GDM1 (cell line): ENCODE measurements around the gene DCX.
"Not testable (repeated sequence)": the region's sequence is repeated elsewhere in the genome, so short reads cannot be mapped to it uniquely, and the experiment has no call there.

Source experiments
- DNase-seq: peaks from one replicate; lab custom pipeline; 2025; lab: John Stamatoyannopoulos, UW

The DCX gene

DNA sequence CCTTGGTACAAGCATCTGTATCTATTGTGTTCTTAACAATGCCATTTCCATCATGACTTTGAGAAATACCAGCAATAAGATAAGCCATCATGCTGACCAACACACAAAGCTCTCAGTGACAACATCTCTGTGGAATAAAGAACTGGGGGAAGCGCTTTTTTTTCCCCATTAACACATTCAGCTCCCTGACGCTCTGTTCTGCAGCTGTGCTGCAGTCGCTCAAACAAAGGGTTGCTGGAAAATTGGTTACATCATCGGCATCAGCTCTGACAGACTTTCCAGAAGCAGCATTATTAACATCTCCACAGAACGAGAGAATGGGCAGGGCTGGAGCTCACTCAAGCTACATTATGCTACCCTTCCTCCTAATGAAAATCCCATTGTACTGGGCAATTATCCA lies 39.9 kb downstream of the DCX start:
- no peak for DNase-seq

- DNase-seq: no peak
Observed at GRCh38 chrX:111365770-111366325, 46.1 kb downstream of the DCX start.

- no peak for DNase-seq
Observed at GRCh38 chrX:111363741-111364140, 48.3 kb downstream of the DCX start.

GRCh38 chrX:111361751-111362150 lies 50.2 kb downstream of the DCX start:
- no peak for DNase-seq

DNA sequence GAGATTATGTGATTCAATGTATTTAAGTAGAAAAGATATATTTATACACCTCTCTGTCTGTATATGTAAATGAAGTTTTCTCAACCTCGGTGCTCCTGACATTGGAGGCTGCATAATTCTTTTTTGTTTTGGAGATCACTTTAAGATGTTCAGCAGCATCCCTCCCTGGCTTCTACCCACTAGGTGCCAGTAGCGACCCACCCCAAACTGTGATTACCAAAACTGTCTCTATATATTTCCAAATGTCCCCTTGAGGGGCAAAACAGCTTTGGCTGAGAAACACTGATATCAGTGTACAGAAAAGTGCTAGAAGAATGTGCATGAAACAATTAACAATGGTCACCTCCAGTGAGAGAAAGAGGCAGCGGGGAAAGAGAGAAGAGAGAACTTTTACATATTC lies 51.2 kb downstream of the DCX start:
- DNase-seq: no peak

- DNase-seq: no peak
Observed at GRCh38 chrX:111355523-111356115, 56.4 kb downstream of the DCX start.

DNA sequence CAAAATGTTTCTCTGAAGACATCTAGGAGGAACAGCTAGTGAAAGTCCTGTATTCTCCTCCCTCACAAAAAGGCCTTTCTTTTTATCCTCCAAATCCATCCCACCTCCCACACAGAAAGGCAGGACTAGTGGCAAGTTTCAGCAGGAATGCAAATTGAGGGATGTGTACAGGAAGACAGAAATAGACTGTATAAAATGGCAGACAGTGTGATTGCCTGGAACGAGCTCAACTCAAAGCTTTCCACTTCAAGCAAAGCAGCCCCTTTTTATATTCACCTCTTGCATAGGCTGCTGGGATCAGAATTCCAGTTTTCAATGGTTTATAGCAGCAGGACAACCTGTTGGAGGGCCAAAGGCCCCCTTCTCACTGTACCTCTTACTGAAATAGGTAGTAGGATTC lies 57.5 kb downstream of the DCX start:
- no peak for DNase-seq

- no peak for DNase-seq
Observed at GRCh38 chrX:111353793-111354192, 58.2 kb downstream of the DCX start.

- DNase-seq: no peak
Observed at GRCh38 chrX:111352424-111352823, 59.6 kb downstream of the DCX start.

- DNase-seq: no peak
Observed at GRCh38 chrX:111349934-111350333, 62.1 kb downstream of the DCX start.

- no peak for DNase-seq
Observed at GRCh38 chrX:111349101-111349500, 62.9 kb downstream of the DCX start.

GRCh38 chrX:111348429-111348828 lies 63.6 kb downstream of the DCX start:
- no peak for DNase-seq

DNA sequence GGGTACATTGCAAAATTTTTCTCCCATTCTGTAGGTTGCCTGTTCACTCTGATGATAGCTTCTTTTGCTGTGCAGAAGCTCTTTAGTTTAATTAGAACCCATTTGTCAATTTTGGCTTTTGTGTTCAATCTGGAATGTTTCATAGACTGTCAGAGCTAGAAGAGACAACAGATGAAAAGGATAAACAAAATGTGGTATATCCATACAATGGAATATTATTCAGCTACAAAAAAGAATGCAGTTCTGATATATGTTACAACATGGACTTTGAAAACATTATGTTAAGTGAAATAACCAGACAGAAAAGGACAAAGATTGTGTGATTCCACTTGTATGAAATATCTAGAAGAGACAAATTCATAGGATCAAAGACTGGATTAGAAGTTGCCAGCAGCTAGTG lies 65.8 kb downstream of the DCX start:
- not testable (repeated sequence) for DNase-seq

DNA sequence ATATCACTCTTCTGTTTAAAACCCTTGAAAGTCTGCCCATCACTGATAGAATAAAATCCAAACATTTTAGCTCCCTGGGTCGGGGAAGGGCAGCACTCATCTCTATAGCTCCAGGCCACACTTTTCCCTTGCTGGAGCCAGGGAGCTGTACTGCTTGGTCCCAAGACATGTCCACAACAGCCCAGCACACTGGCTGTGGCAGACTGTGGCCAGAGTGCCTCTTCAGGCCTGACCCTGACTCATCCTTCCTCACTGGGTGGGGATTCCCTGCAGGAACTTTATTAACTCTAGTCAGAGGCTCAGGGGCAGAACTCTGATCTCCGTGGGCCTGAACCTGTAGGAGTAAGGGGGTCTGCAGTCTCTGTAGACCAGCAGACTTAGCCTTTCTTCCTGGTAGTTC lies 71.9 kb downstream of the DCX start:
- no peak for DNase-seq

DNA sequence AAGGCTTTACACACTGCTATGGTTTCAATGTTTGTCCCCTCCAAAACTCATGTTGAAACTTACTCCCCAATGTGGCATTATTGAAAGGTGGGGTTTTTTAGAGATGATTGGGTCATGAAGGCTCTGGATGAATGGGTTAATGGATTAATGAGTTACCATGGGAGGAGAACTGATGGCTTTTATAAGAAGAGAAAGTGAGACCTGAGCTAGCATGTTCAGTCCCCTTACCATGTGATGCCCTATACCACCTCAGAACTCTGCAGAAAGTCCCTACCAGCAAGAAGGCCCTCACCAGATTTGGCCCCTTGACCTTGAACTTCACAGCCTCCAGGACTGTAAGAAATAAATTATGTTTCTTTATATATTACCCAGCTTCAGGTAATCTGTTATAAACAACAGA lies 72.8 kb downstream of the DCX start:
- DNase-seq: no peak

DNA sequence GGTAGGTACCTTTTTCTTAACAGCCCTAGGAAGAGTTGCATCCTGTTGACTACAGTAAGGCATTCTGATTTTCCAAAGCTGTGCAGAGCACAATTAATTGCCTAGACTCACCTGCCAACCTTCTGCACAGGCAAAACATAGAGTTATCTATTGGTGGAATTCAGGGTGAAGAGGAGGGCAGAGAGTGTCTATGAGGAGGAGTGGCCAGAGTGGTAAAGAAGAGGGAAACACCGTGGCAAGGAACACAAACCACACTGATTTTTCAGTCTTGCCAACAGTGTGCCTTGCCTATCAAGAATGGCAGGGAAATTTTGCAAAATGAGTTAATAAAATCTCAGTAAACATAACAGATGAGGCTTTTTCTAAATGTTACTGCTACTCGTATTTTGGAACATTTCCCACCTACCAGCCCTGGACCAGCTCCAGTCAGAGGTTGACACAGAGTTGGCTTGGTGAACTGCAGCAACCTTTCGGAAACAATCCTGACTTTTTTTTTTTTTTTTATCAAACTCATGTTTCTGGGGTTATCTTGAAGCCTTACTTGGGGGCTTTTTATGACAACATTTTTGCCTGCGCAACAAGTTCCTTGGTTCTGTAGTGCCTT lies 73.8 kb downstream of the DCX start:
- no peak for DNase-seq

DNA sequence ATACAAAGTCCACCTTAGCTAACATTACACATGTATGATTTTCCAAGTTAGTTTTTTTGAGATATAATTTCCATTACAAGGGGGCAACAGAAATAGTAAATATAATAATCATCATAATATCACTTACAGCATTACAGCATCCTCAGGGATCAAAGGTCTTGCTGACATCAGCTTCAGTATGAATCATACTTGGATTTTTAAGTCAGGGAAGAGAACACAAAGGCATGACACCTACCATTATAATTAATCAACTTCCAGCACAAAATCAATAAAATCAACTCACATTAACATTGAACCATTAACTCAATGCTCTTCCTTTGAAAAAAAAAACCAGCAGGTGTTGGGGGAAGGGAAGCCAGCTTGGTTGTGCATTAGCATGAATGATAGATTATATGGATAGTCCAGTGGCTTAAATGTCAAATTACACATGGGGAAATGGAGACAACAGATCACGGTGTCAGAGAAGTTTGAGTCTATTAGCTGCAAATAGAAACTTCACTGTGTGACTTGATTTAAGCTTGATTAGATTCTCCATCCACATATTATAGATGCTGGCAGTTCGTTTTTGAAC lies 74.8 kb downstream of the DCX start:
- DNase-seq: no peak

DNA sequence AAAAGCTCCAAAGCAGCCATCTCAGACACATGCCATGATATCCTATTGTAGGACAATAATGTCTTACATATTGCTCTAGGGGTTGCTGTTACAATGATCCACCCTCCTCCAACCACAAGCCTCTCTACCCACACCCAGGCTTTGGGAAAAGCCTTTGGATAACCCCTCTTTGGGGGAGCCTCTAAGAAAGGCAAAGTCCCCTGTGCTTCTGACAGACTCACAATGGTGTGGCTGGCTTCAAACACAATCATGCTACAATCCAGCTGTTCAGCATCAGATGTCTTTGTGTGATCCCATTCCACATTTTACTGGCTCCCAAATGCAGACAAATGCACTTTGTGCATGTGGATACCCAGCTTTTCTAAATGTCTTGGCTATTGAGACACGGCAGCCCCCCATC lies 75.9 kb downstream of the DCX start:
- DNase-seq: no peak

DNA sequence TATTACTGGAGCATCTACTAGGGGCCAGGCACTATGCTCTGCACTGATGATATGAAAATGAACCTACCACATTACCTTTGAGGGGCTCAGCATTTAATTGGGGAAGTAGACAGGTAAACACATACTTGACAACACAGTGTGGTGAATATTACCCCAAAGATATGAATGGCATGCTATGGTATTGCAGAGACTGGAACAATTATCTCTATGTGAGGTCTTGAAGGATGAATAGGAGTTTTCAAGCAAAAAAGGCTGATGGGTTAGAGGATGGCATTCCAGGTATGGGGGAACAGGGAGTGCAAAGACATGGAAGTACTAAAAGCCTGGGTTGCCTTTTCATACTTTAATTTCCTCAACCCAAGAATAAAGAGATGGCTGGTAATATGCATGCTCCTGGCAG lies 82.6 kb downstream of the DCX start:
- no peak for DNase-seq

DNA sequence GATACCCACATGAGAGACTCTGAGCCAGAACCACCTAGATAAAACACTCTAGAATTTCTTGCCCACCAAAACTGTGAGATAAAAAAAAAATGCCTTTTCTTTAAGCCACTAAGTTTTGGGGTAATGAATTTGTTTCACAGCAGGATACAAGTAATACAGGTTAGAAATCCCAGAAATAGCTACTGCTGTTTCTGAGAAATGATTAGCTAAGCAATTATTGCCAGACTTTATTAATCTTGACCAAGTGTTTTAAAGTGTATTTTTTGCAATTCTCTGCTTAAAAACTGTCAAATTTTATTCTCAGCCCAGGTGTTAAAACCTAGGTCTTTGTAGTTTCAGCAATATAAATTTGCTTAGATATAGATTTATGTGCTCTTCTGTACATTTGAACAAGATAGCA lies 83.1 kb downstream of the DCX start:
- DNase-seq: no peak

DNA sequence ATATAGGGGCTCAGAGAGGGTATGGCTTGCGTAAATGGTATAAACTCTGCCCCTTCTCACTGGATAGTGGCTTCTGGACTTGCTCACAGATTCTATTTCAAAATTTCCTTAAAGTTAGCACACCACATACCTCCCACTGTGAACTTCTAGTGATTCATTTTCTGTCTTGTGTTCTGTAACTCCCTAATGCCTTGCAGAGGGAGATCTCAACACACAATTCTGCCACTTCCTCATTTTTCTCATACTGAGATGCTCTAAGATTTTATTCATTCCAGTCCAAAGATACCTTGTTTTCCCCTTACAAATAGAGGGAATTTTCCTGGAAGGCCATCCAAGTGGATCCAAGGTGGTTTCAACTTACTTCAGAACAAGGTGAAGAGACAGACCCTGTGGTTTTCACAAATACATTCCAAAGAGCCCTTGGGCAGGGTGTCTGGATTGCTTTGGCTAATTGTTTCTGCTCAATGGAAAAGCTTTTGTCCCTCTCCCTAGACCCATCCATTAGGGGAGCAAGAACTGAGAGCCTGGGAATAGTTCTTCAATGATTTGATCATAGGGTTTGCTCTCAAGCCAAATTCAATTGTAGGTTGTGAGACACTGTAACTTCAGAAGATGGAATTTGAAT lies 89.6 kb downstream of the DCX start:
- DNase-seq: no peak

DNA sequence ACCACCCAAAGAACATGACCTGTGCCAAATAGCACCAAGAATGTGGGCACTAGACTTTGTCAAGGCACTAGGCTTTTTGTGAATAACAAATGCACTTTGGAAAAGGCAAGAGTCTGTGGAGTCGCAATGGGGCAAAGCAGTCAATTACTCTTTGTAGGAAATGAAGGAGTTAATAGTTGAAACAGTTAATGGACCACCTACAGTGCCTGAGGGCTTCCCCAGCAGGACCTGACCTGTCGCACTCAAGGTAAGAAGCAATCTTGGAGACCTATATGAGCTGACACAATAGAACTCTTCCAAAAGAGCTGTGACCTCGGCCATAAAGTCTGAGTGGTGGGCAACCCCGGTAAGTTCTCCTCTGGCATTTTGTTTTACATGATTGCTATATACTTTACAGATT lies 92.5 kb downstream of the DCX start:
- DNase-seq: no peak

DNA sequence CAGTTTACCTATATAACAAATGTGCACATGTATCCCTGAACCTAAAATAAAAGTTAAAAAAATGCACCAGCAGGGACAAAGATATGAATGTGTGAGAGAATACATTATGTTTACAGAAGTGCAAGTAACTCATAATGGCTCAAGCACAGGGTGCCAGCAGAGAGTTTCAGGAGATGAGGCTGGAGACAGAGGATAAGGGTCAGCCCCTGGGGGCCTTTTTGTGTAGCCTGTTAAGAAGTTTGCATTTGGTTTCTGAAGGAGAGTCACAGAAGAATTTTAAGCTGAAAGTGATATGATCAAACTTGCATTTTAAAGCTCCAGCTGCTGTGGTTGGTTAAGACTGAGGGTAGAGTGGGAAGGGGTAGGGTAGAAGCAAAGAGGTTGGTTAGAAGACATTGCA lies 93.1 kb downstream of the DCX start:
- DNase-seq: no peak
